ENCODE results near the gene LOXL3. TPM values are rescaled to one million over a fixed set of nuclear protein-coding genes. Genes with fewer than 3 reads are reported as not detected.

LOXL3 gene
- total and polyA plus RNA-seq, 9 donors, result 2.3 to 8.5 (median 4.4) TPM

GRCh38 chr2:74530239-74531187 lies 23.2 kb downstream of the LOXL3 start:
- Histone ChIP-seq H3K27ac (peak overlapping the region in 1 of 2 donors; percentile 58), H3K36me3 (no peaks in the 10 kb centered on the region), H3K4me3 (peak overlapping the region; percentile 92), H3K4me1 (ENCODE audit: insufficient read depth) (peaks cover 13% of the 10 kb centered on the region), H3K27me3 (no peaks in the 10 kb centered on the region), H3K9me3 (no peaks in the 10 kb centered on the region)
- no peak for TF ChIP-seq POLR2A (IDR thresholded peaks at IDR 0.05)
- TF ChIP-seq, protein P1, sequence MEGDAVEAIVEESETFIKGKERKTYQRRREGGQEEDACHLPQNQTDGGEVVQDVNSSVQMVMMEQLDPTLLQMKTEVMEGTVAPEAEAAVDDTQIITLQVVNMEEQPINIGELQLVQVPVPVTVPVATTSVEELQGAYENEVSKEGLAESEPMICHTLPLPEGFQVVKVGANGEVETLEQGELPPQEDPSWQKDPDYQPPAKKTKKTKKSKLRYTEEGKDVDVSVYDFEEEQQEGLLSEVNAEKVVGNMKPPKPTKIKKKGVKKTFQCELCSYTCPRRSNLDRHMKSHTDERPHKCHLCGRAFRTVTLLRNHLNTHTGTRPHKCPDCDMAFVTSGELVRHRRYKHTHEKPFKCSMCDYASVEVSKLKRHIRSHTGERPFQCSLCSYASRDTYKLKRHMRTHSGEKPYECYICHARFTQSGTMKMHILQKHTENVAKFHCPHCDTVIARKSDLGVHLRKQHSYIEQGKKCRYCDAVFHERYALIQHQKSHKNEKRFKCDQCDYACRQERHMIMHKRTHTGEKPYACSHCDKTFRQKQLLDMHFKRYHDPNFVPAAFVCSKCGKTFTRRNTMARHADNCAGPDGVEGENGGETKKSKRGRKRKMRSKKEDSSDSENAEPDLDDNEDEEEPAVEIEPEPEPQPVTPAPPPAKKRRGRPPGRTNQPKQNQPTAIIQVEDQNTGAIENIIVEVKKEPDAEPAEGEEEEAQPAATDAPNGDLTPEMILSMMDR (IDR thresholded peaks at IDR 0.05), result no peak
- no peak for DNase-seq
- intact Hi-C loops (cut with DNase I), result loop anchor here in 1 of 4 donors (5.0 kb wide), 1 partner anchor 48 kb away; the partner anchor contains the start of genes CCDC142 and TTC31
- 1 to 2% (median 1%) methylated on average over 54 of the region's 54 CpGs for WGBS, 3 donors

GRCh38 chr2:74529357-74530238 lies 24.1 kb downstream of the LOXL3 start, which contains the start of the genes AUP1 and HTRA2:
AUP1 (minus strand) TSS chr2:74529706; CDS start chr2:74529629, 77 bp downstream.
HTRA2 (plus strand) TSS chr2:74529933; CDS start chr2:74530007, 74 bp downstream.
- H3K27me3 ChIP-seq, result no peaks in the 10 kb centered on the region
- H3K27ac ChIP-seq, result peak within 1 kb of the TSS in 1 of 2 donors; percentile 70
- H3K4me3 ChIP-seq, result peak within 1 kb of the TSS; percentile 92
- H3K4me1 ChIP-seq (ENCODE audit: insufficient read depth), result peaks cover 13% of the 10 kb centered on the region
- H3K9me3 ChIP-seq, result no peaks in the 10 kb centered on the region
- peak; percentile 79 for TF ChIP-seq EP300 (IDR thresholded peaks at IDR 0.05)
- TF ChIP-seq POLR2A (IDR thresholded peaks at IDR 0.05), result peak; percentile 85
- TF ChIP-seq, protein P1 (IDR thresholded peaks at IDR 0.05), result no peak
- WGBS, 3 donors, result 0 to 1% (median 1%) methylated on average over 71 to 87 of the region's 87 CpGs
- peak; percentile 96 to 98 (median 97) for DNase-seq
- H3K36me3 ChIP-seq, result no peaks in the 10 kb centered on the region
- intact Hi-C loops (cut with DNase I), result loop anchor here in 1 of 4 donors (5.0 kb wide), 1 partner anchor 47 kb away; the partner anchor contains the start of genes CCDC142 and TTC31

DNA sequence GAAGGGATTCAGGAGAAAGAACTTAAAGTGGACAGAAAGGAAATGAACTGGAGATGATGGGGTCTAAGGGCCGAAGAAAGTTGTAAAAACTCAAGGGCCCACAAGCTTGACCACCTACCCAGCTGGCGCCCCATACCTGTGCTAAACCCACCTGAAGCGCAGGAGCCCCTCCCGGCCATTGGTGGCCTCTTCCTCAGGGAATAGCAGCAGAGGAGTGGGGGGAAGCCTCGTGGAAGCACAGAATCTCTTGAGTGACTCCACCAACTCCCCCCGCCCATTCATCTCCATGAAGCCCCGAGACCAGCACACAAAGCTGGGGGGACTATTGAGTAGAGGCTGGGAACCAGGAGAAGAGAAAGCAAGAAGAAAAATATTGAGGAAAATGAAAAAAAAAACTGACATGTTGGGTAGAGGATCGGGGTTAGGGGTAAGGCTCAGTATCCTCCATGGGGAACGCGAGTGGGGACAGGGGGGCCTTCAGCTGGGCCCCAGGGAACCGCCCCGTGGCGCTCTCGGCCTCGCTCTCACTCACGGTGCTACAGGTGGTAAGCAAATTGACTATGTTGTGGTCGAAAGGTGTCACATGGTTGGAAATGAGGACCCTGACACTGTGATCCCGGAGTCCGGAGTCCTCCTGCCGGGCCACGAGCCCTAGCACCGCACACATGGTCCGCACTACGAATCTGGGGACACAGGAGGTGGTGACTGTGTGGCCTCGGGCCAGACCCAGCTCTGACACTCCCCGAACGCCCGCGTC lies 25.0 kb downstream of the LOXL3 start:
- intact Hi-C loops (cut with DNase I), result no loop called here
- no peaks in the 10 kb centered on the region for H3K9me3 ChIP-seq
- TF ChIP-seq, protein P1 (IDR thresholded peaks at IDR 0.05), result no peak
- TF ChIP-seq EP300 (IDR thresholded peaks at IDR 0.05) (no peak), POLR2A (IDR thresholded peaks at IDR 0.05) (no peak)
- H3K36me3 ChIP-seq, result no peaks in the 10 kb centered on the region
- H3K27me3 ChIP-seq, result no peaks in the 10 kb centered on the region
- WGBS, 3 donors, result 15 to 17% (median 16%) methylated on average over 27 to 29 of the region's 29 CpGs
- peaks cover 13% of the 10 kb centered on the region for H3K4me1 ChIP-seq (ENCODE audit: insufficient read depth)
- no peak for DNase-seq
- H3K27ac ChIP-seq, result peak overlapping the region in 1 of 2 donors; percentile 70
- peak overlapping the region; percentile 92 for H3K4me3 ChIP-seq
